GM21447 (cell line): Measurements from ENCODE around the gene PRUNE1.

Experiments
- ATAC-seq: cut with Tn5 transposase; IDR thresholded peaks from one replicate; pipeline ENCODE4 v1.9.1; 2021; ENCODE audit not compliant: unreplicated experiment

Gene PRUNE1

DNA sequence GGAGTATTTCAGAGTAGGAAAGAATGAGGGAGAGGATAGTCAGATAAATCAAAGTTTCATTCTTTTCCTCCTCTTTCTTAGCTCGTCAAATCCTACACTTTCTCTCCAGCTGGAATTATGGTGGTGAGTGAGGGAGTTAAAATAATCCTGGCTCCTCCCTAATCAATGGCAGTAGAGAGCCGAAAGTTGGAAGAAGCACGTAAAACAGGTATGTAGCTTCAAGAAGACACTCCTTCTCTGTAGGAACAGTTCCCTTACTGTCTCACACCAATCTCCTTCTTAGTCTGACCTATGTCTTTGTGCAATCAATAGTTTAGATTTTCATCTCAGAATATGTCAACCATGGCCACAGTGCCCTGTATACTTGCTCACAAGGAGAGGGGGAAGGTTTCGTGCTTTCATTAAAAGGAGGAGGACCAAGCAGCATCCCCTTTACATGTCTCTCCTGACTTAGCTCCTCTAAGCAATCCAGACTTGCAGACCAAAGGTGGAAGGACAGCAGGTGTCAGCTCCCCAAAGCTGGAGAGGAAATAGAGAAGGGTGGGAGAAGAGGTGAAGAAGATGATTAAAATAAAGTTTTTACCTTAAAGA, 2.4 kb upstream of the PRUNE1 start:
- ATAC-seq: no peak

DNA sequence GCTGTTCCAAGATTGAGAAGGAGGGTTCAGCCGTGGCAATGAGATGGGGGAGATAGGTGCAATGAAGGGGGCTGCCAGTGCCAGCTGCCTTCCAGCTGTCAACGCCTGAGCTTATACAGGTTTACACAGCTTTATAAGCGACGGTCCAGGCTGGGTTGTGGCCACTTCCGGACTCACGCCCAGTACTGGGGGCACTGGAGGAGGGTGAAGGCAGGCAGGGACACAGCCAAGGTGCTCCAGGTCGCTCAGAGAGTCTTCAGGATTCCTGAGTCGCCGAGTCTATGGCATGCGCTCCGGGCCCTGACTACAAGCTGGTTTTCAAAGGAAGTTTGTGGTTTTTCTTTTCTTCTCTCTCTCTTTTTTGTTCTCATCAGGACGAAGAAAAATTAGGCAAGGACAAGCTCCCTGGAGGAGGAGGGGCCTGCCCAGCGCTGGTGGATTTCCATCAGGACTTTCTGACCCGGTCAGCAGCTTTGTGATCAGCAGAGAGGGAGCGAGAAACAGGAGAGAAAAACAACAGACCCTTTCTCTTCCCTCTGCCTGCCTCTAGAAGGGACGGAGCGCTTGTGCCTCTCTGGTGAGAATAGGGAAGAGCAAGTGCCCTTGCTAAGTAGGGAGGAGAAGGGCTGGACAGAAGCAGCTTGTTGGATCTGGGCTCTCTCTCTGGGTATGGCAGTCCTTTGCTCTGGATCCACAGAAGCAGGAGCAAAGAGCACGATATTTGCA, 1.8 kb upstream of the PRUNE1 start, which contains the start of gene MINDY1:
TSS of gene MINDY1 (minus strand) at position 576 of the 726 bp plus-strand sequence. CDS start 4,285 bp downstream, outside the sequence.
- no peak for ATAC-seq

GRCh38 chr1:151007853-151008243, 401 bp upstream of the PRUNE1 start:
- ATAC-seq: no peak

GRCh38 chr1:151009206-151009587, 948 bp downstream of the PRUNE1 start:
- no peak for ATAC-seq

GRCh38 chr1:151009674-151010345, 1.6 kb downstream of the PRUNE1 start:
- no peak for ATAC-seq

DNA sequence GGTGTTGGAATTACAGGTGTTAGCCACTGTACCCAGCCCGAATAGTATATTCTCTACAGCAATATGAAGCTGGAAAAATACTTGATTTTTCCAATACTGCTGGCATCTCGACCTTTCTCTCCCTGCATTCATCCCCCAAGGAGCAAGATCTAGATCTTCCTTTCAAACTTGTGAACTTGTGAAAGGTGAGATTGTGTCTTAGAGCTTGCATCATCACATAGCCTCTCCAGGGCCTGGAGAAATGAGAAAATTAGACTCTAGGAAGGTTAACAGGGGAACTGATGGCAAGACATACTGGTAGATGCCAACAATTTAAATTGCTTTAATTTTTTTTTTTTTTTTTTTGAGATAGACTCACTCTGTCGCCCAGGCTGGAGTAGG, 2.1 kb downstream of the PRUNE1 start:
- no peak for ATAC-seq

DNA sequence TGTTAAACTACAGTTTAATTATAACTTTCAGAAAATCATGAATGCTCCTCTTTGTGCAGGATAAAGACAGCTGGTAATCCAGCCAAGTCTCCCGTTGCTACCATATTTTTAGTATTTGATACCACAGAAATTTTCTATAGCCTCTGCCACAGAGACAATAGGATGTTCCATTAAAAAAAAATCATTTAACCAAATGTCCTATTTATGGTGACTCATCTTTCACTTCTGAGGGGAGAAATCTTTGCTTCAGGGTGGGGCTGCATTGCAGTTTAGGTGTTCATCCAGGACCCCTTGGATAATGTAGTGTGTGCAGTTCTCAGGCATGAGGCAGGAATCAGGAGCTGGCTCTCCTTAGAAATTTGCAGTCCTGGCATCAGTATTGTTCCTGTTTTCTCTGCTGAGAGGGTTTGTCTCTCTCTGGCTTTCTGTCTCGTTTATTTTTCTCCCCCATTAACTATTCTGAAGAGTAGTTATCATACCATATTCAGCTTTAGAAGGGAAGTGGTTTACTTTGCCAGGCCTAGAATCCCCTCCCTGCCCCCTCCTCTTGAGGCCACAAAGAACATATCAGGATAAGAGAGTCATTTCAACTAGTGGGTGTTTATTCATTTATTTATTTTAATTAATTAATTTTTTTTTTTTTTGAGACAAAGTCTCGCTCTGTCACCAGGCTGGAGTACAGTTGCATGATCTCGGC, 3.1 kb downstream of the PRUNE1 start:
- ATAC-seq: no peak

- no peak for ATAC-seq
Measured at GRCh38 chr1:151012684-151013471, 4.6 kb downstream of the PRUNE1 start.

- ATAC-seq: no peak
Measured at GRCh38 chr1:151013518-151013917, 5.3 kb downstream of the PRUNE1 start.

GRCh38 chr1:151024540-151025146, 16.4 kb downstream of the PRUNE1 start:
- no peak for ATAC-seq

- ATAC-seq: no peak
Measured at GRCh38 chr1:151026460-151026859, 18.2 kb downstream of the PRUNE1 start.

DNA sequence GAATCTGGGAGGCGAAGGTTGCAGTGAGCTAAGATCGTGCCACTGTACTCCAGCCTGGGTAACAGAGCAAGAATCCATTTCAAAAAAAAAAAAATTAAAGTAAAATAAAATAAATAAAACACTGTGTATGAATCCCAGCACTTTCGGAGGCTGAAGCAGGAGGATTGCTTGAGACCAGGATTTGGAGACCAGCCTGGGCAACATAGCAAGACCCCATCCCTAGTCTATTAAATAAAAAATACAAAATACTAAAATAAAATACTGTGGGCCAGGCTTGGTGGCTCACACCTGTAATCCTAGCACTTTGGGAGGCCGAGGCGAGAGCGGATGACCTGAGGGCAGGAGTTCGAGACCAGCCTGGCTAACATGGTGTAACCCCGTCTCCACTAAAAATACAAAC, 23.9 kb downstream of the PRUNE1 start:
- no peak for ATAC-seq

GRCh38 chr1:151035167-151035566, 26.9 kb downstream of the PRUNE1 start:
- no peak for ATAC-seq

DNA sequence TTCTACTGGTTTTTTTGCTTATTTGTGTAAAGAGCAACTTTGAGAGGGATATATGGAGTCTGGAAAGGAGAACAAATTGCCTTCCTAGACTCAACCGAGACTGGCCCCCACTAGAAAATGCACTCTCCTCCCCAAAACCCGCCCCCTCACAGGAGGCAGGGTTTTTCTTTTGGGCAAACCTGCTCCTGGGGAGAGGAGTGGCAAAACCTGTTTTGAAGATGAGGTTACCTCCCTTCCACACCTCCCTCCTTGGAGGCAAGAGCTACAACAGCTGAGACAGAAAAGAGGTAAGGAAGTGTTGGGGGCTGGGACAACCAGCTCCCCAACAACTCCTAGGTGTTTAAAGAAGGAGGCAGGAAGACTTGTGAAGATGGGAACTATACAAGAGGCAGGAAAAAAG, 28.1 kb downstream of the PRUNE1 start, which contains the start of gene BNIPL:
TSS of gene BNIPL (plus strand) at position 231 of the 400 bp plus-strand sequence. CDS start at position 371, 140 bp downstream.
- ATAC-seq: no peak

DNA sequence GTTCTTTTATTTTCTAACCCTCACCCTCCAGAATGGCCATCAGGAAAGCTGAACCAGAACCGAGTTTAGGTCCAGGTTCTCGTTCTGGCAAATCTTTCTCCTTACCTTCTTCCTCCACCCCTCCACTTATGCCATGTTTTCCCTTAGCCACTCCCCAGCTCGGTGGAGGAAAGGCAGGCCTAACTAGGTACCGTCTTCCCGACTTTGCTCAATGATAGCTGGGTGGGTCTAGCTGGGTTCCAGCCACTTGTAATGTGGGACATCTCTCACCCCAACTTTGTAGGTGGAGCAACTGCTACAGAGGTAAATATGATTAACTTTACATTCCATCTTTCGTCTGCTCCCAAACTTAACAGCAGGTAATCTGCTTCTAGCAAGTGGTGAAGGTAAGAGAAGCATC, 28.8 kb downstream of the PRUNE1 start:
- ATAC-seq: no peak

- ATAC-seq: no peak
Measured at GRCh38 chr1:151039521-151039920, 31.3 kb downstream of the PRUNE1 start.

DNA sequence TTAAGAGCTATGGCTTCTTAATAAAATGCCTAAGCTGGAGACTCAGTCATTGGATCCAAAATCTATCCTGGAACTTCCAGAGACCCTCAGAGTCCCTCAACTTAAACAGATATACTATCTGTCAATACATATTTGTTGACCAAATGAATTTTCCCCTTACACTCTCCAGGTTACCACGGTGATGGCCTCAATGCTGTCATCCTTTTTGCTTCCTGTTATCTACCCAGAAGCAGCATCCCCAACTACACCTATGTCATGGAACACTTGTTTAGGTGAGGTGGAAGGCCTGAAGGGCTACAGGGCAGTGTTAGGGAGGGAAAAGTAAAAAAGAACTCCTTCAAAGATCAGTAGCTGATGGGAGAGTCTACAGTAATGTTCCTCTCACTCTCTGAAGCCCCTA, 34.9 kb downstream of the PRUNE1 start:
- ATAC-seq: no peak

GRCh38 chr1:151047591-151047924, 39.3 kb downstream of the PRUNE1 start, which contains the start of gene C1orf56:
Gene C1orf56 (plus strand): TSS chr1:151047751. CDS start chr1:151047848, 97 bp downstream.
- ATAC-seq: peak; percentile 55

DNA sequence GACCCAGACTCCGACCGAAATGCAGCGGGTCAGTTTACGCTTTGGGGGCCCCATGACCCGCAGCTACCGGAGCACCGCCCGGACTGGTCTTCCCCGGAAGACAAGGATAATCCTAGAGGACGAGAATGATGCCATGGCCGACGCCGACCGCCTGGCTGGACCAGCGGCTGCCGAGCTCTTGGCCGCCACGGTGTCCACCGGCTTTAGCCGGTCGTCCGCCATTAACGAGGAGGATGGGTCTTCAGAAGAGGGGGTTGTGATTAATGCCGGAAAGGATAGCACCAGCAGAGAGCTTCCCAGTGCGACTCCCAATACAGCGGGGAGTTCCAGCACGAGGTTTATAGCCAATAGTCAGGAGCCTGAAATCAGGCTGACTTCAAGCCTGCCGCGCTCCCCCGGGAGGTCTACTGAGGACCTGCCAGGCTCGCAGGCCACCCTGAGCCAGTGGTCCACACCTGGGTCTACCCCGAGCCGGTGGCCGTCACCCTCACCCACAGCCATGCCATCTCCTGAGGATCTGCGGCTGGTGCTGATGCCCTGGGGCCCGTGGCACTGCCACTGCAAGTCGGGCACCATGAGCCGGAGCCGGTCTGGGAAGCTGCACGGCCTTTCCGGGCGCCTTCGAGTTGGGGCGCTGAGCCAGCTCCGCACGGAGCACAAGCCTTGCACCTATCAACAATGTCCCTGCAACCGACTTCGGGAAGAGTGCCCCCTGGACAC, 39.8 kb downstream of the PRUNE1 start:
- peak; percentile 68 for ATAC-seq

DNA sequence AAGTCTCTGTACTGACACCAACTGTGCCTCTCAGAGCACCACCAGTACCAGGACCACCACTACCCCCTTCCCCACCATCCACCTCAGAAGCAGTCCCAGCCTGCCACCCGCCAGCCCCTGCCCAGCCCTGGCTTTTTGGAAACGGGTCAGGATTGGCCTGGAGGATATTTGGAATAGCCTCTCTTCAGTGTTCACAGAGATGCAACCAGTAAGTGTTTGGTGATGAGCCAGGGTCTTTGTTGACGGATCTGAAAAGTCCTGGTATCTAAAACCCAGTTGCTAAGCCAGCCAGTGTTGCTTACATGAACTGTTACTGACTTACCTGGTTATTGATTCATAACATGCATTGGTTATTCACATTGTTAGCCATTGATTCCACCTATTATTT, 40.4 kb downstream of the PRUNE1 start:
- no peak for ATAC-seq
